C4-2B (cell line): Measurements from ENCODE around the gene MGME1.

Experiments used
- H3K27ac ChIP-seq: fragments of 450-650 bp; 2 replicates; pipeline ENCODE4 v1.5.1; 2017
- ZFX ChIP-seq: fragments of 450-650 bp; IDR thresholded peaks from 2 replicates; pipeline ENCODE4 v1.6.1; 2017
- TF ChIP-seq, protein P1 (sequence below): fragments of 450-650 bp; conservative IDR thresholded peaks from 2 replicates; pipeline ENCODE4 v1.5.1; 2017; ENCODE audit warnings: mild to moderate bottlenecking

MGME1 gene

DNA sequence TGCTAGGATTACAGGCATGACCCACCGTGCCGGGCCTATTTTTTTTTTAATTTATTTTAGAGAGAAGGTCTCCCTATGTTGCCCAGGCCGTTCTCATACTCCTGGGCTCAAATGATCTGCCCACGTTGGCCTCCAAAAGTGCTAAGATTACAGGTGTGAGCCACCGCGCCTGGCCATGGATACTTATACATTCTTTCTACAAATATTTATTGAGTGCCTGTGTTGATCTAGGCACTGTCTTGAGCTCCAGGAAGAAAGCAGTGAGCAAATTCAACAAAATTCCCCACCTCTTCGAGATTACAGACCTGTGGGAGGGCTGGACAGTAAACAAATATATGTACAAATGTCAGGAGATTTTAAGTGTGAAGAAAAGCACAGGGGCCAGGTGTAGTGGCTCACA, 37.9 kb downstream of the MGME1 start:
- TF ChIP-seq, protein P1, sequence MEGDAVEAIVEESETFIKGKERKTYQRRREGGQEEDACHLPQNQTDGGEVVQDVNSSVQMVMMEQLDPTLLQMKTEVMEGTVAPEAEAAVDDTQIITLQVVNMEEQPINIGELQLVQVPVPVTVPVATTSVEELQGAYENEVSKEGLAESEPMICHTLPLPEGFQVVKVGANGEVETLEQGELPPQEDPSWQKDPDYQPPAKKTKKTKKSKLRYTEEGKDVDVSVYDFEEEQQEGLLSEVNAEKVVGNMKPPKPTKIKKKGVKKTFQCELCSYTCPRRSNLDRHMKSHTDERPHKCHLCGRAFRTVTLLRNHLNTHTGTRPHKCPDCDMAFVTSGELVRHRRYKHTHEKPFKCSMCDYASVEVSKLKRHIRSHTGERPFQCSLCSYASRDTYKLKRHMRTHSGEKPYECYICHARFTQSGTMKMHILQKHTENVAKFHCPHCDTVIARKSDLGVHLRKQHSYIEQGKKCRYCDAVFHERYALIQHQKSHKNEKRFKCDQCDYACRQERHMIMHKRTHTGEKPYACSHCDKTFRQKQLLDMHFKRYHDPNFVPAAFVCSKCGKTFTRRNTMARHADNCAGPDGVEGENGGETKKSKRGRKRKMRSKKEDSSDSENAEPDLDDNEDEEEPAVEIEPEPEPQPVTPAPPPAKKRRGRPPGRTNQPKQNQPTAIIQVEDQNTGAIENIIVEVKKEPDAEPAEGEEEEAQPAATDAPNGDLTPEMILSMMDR, result no peak
- no peak for TF ChIP-seq ZFX

DNA sequence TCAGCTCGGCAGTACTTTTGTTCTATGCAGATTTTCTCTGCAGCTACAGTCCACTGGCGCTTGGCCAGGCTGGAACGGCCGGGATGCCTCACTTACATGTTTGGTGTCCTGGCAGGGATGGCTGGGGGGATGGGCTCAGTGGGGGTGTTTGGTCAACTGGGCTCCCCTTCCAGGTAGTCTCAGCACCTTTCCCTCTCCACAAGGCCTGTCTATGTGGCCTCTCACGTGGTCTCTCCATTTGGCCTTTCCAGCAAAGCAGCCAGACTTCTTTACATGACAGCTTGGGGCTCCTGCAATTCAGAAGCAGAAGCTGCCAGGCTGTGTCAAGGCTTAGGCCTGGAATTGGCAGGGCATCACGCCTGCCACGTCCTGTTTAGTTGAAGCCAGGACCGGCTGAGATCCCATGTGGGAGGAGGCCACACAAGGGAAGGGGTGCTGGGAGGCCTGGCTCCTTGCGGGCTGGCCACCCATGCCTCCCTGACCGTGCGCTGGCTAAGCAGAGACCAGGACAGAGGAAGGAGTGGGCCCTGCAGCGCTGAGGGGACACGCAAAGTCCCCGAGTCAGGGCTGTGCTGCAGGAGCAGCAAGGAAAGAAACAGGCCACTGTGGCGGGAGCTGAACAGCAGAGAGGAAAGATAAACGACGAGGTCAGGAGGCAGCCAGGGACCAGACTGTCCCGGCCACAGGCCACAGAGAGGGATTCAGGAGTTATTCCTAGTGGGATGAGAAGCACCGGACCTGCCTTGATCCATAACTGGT, 38.9 kb downstream of the MGME1 start:
- TF ChIP-seq, protein P1, result no peak
- TF ChIP-seq ZFX, result no peak; the same call in 1 of the 2 replicates

More for the DNA sequence above, 37.9 kb downstream of the MGME1 start:
- peak overlapping the region; percentile 48 for H3K27ac ChIP-seq

DNA sequence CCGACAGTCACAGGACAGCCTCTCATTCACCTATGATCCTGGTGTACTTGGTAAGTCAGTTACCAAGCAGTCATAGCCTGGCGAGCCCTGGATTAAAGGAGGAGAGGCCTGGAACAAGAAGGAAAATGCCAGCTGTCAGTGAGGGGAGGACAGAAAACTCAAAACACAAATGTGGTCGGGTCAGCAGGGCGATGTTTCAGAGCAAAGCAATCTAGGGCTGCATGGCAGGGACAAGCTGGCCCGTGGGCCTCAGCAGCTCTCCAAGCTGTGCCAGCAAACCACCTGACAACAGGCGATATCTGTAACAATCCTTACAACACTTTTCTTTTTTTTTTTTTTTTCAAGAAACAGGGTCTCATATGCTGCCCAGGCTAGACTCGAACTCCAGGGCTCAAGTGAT, 40.3 kb downstream of the MGME1 start:
- no peak overlapping the region for H3K27ac ChIP-seq
- TF ChIP-seq, protein P1, result no peak
- no peak for TF ChIP-seq ZFX

More for the DNA sequence above, 38.9 kb downstream of the MGME1 start:
- peak overlapping the region; percentile 48 for H3K27ac ChIP-seq

DNA sequence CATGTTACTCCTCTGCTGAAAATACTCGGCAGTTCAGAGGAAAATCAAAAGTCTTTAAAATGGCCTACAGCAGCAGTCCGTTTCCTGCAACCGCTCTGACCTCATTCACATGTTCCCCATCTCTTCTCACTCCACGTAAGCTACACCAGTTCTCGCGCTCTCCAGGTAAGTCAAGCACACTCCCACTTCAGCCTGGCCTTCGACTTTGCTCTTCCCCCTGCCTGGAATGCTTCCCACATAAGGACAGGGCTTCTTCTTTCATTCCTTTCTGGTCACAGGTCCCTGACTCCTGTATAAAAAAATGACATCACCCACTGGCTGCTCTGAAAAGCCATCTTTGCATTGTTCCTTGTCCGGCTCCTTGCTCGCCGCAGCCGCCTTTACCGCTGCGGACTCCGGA, 42.7 kb downstream of the MGME1 start:
- TF ChIP-seq ZFX, result no peak
- TF ChIP-seq, protein P1, result no peak
- no peak overlapping the region for H3K27ac ChIP-seq

DNA sequence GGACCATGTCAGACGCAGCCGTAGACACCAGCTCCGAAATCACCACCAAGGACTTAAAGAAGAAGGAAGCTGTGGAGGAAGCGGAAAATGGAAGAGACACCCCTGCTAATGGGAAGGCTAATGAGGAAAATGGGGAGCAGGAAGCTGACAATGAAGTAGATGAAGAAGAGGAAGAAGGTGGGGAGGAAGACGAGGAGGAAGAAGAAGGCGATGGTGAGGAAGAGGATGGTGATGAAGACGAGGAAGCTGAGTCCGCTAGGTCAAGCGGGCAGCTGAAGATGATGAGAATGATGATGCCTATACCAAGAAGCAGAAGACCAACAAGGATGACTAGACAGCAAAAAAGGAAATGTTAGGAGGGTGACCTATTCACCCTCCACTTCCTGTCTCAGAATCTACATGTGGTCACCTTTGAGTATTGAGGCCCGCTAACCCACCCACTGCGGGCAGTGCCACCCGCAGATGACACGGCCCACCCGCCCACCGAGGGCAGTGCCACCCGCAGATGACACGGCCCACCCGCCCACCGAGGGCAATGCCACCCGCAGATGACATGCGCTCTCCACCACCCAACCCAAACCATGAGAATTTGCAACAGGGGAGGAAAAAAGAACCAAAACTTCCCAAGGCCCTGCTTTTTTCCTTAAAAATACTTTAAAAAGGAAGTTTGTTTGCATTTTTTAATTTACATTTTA, 43.3 kb downstream of the MGME1 start:
- TF ChIP-seq, protein P1, result no peak
- no peak for TF ChIP-seq ZFX
- no peak overlapping the region for H3K27ac ChIP-seq

DNA sequence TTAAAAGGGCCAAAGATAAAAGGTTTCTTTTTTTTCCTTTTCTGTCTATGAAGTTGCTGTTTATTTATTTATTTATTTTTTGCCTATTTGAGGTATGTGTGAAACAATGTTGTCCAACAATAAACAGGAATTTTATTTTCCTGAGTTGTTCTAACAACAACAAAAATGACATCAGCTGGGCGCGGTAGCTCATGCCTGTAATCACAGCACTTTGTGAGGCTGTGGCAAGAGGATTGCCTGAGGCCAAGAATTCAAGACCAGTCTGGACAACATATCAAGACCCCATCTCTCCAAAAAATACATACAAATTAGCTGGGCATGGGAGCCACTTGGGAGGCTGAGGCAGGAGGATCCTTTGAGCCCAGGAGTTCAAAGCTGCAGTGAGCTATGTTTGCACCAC, 44.1 kb downstream of the MGME1 start:
- TF ChIP-seq, protein P1, result no peak
- TF ChIP-seq ZFX, result no peak
- no peak overlapping the region for H3K27ac ChIP-seq

DNA sequence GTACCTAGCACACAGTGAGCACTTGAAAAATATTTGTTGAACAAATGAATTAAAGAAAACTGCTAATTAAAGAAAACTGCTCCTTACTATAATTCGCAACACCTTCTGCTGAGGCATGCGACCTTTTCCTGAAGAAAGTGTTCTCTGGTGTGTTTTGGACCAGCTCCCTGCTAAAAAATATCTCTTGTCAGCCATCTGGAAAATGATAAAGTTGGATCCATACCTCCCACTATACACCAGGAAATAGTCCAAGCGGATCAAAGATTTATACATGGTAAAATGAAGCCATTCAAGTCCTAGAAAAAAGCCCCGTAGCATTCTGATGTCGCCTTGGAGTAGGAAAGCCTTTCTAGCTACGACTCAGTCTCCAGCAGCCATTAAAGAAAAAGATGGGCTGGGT, 45.6 kb downstream of the MGME1 start:
- H3K27ac ChIP-seq, result no peak overlapping the region
- TF ChIP-seq, protein P1, result no peak
- no peak for TF ChIP-seq ZFX
